ACC112 (cell line): ENCODE results near the gene KCNK10.
"Not testable (repeated sequence)": the region's sequence is repeated elsewhere in the genome, so short reads cannot be mapped to it uniquely, and the experiment has no call there.

ENCODE experiments used
- H2AFZ ChIP-seq: fragments of 200-600 bp; sonication (generic); one replicate; pipeline ENCODE4 v1.6.0; 2017; ENCODE audit warnings: antibody characterized with exemption, low read length; ENCODE audit not compliant: unreplicated experiment
- H3K27ac ChIP-seq: fragments of 200-600 bp; sonication (generic); 2 replicates; pipeline ENCODE4 v1.5.1; 2014; ENCODE audit warnings: low read depth, mild to moderate bottlenecking, antibody characterized with exemption, low read length, moderate library complexity
- H3K27me3 ChIP-seq: fragments of 200-600 bp; sonication (generic); 2 replicates; pipeline ENCODE4 v1.6.1; 2014; ENCODE audit warnings: mild to moderate bottlenecking, antibody characterized with exemption, low read length, moderate library complexity, mixed read lengths; ENCODE audit not compliant: insufficient read depth
- H3K36me3 ChIP-seq: fragments of 200-600 bp; sonication (generic); 2 replicates; pipeline ENCODE4 v1.6.1; 2016; ENCODE audit warnings: mild to moderate bottlenecking, antibody characterized with exemption, low read length, moderate library complexity, mixed read lengths; ENCODE audit not compliant: insufficient read depth
- H3K4me1 ChIP-seq: fragments of 200-600 bp; sonication (generic); one replicate; pipeline ENCODE4 v1.6.1; 2016; ENCODE audit warnings: low read length, mixed read lengths; ENCODE audit not compliant: insufficient read depth, unreplicated experiment, control insufficient read depth
- H3K4me3 ChIP-seq: fragments of 200-600 bp; sonication (generic); 2 replicates; pipeline ENCODE4 v1.5.1; 2014; ENCODE audit warnings: mild to moderate bottlenecking, low read depth, low read length
- H3K79me2 ChIP-seq: fragments of 200-600 bp; sonication (generic); one replicate; pipeline ENCODE4 v1.6.0; 2016; ENCODE audit warnings: low read length; ENCODE audit not compliant: control insufficient read depth, unreplicated experiment, insufficient read depth

KCNK10 gene

DNA sequence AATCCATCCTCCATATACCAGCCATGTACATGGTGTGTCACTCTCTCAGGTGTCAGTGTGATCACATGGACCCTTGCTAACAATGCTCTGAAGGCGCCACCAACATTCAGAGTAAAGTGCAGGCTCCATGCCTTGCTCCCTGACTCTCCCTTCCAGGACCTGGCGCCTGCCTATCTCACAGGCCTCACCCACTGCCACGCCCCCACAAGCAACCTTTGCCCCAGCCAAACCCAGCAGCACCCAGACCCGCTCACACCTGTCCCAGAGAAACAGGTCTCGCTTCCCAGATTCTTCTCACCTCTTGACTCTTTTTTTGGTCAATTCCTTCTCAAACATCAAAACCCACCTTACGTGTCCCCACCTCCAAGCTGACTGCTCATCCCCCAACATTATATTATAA, 52.3 kb downstream of the KCNK10 start:
- no peaks in the 10 kb centered on the region for H3K79me2 ChIP-seq
- peaks cover 11% of the 10 kb centered on the region; the same call in 1 of the 2 replicates for H3K27me3 ChIP-seq
- H3K36me3 ChIP-seq = no peaks in the 10 kb centered on the region
- no peak overlapping the region for H3K27ac ChIP-seq
- H2AFZ ChIP-seq = no peak overlapping the region
- H3K4me3 ChIP-seq = no peak overlapping the region
- no peaks in the 10 kb centered on the region for H3K4me1 ChIP-seq

- Histone ChIP-seq H2AFZ (no peak overlapping the region), H3K4me3 (no peak overlapping the region), H3K36me3 (no peaks in the 10 kb centered on the region), H3K4me1 (no peaks in the 10 kb centered on the region), H3K27me3 (peaks cover 11% of the 10 kb centered on the region; the same call in 1 of the 2 replicates), H3K27ac (no peak overlapping the region), H3K79me2 (no peaks in the 10 kb centered on the region)
Observed at GRCh38 chr14:88269806-88270420, 53.2 kb downstream of the KCNK10 start.

GRCh38 chr14:88266474-88266873, 56.6 kb downstream of the KCNK10 start:
- peaks cover 5% of the 10 kb centered on the region; the same call in 1 of the 2 replicates for H3K27me3 ChIP-seq
- H3K36me3 ChIP-seq = no peaks in the 10 kb centered on the region
- H3K4me3 ChIP-seq = no peak overlapping the region
- H2AFZ ChIP-seq = no peak overlapping the region
- H3K79me2 ChIP-seq = no peaks in the 10 kb centered on the region
- H3K27ac ChIP-seq = no peak overlapping the region
- H3K4me1 ChIP-seq = no peaks in the 10 kb centered on the region

GRCh38 chr14:88264116-88264515, 59.0 kb downstream of the KCNK10 start:
- no peaks in the 10 kb centered on the region for H3K36me3 ChIP-seq
- no peak overlapping the region for H3K27ac ChIP-seq
- H3K4me3 ChIP-seq = no peak overlapping the region
- peaks cover 1% of the 10 kb centered on the region; the same call in 1 of the 2 replicates for H3K27me3 ChIP-seq
- H2AFZ ChIP-seq = no peak overlapping the region
- H3K4me1 ChIP-seq = no peaks in the 10 kb centered on the region
- H3K79me2 ChIP-seq = no peaks in the 10 kb centered on the region

DNA sequence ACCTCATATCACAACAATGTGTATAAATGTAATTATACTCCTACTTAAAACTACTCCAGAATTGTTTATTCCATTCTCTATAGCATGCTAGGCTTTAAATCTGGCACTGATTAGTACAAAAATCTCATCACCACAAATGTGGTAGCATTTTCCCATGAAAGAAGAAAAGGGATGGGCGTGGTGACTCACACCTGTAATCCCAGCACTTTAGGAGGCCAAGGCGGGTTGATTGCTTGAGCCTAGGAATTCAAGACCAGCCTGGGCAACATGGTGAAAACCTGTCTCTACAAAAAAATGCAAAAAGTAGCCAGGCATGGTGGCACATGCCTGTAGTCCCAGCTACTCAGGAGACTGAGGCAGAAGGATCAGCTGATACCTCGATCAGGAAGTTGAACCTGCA, 61.8 kb downstream of the KCNK10 start:
- H3K79me2 ChIP-seq, H3K36me3 ChIP-seq, H3K27ac ChIP-seq, H2AFZ ChIP-seq, H3K4me3 ChIP-seq, H3K27me3 ChIP-seq, H3K4me1 ChIP-seq: not testable (repeated sequence)

DNA sequence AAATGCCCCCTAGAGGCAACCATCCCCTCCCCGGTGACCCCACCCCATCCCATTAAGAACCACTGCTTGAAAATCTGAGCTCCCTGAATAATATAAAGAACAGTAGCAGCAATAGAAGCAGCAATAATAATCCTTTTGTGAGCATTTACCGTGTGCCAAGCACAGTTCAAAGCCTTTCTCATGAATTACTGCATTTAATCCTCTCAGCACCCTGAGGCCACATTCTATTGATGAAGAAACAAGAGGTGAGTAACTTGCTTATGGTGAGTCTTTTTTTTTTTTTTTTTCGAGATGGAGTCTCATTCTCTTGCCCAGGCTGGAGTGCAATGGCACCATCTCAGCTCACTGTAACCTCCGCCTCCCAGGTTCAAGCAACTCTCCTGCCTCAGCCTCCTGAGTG, 65.0 kb downstream of the KCNK10 start:
- Histone ChIP-seq H3K4me3 (no peak overlapping the region), H3K79me2 (no peaks in the 10 kb centered on the region), H3K4me1 (no peaks in the 10 kb centered on the region), H3K36me3 (no peaks in the 10 kb centered on the region), H2AFZ (no peak overlapping the region), H3K27ac (no peak overlapping the region), H3K27me3 (no peaks in the 10 kb centered on the region)

- H3K27me3 ChIP-seq = no peaks in the 10 kb centered on the region
- no peaks in the 10 kb centered on the region for H3K79me2 ChIP-seq
- no peak overlapping the region for H2AFZ ChIP-seq
- H3K27ac ChIP-seq = no peak overlapping the region
- H3K4me3 ChIP-seq = no peak overlapping the region
- H3K4me1 ChIP-seq = no peaks in the 10 kb centered on the region
- H3K36me3 ChIP-seq = no peaks in the 10 kb centered on the region
Observed at GRCh38 chr14:88256997-88257950, 65.8 kb downstream of the KCNK10 start.

- H3K36me3 ChIP-seq = no peaks in the 10 kb centered on the region
- H2AFZ ChIP-seq = no peak overlapping the region
- H3K4me1 ChIP-seq = no peaks in the 10 kb centered on the region
- H3K4me3 ChIP-seq = no peak overlapping the region
- H3K79me2 ChIP-seq = no peaks in the 10 kb centered on the region
- H3K27ac ChIP-seq = no peak overlapping the region
- no peaks in the 10 kb centered on the region for H3K27me3 ChIP-seq
Observed at GRCh38 chr14:88255798-88256197, 67.3 kb downstream of the KCNK10 start.

DNA sequence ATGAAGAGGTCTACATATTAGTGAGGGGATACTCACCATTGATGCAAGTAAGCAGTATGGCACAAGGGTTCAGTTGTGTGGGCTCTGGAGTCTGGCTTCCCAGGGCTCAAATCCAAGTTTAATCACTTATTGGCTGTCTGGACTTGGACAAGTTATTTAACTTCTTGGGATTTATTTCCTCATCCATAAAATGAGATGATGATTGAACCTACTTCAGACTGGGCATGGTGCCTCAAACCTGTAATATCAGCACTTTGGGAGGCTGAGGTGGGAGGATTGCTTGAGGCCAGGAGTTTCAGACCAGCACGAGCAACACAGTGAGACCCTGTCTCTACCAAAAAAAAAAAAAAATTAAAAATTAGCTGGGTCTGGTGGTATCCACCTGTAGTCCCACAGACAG, 67.9 kb downstream of the KCNK10 start:
- no peaks in the 10 kb centered on the region for H3K36me3 ChIP-seq
- H3K4me3 ChIP-seq = no peak overlapping the region
- H2AFZ ChIP-seq = no peak overlapping the region
- H3K79me2 ChIP-seq = no peaks in the 10 kb centered on the region
- no peaks in the 10 kb centered on the region for H3K27me3 ChIP-seq
- no peak overlapping the region for H3K27ac ChIP-seq
- no peaks in the 10 kb centered on the region for H3K4me1 ChIP-seq

GRCh38 chr14:88252498-88252897, 70.6 kb downstream of the KCNK10 start:
- no peak overlapping the region for H2AFZ ChIP-seq
- H3K4me1 ChIP-seq = no peaks in the 10 kb centered on the region
- no peaks in the 10 kb centered on the region for H3K36me3 ChIP-seq
- no peak overlapping the region for H3K27ac ChIP-seq
- H3K27me3 ChIP-seq = no peaks in the 10 kb centered on the region
- H3K79me2 ChIP-seq = no peaks in the 10 kb centered on the region
- H3K4me3 ChIP-seq = no peak overlapping the region

DNA sequence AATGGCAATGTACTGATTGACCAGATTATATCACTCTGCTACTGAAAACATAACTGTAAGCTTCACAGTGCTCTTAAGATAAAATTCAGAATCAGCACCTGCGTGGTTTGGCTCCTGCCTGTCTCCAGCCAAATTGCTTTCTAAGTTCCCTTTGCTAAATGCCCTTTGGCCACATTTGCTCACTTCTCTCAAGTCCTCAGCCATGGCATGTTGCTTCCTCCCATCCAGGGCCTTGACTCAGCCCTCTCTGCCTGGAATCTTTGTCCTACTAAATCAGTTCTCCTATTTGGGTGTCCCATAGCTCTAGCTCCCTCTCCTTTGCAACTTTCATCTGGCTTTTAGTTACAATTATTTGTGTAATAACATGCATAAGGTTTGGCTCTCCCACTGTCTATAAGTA, 71.4 kb downstream of the KCNK10 start:
- Histone ChIP-seq H3K27ac (no peak overlapping the region), H3K4me3 (no peak overlapping the region), H3K27me3 (no peaks in the 10 kb centered on the region), H3K79me2 (no peaks in the 10 kb centered on the region), H2AFZ (no peak overlapping the region), H3K36me3 (no peaks in the 10 kb centered on the region), H3K4me1 (no peaks in the 10 kb centered on the region)
